SK-N-SH treated with all-trans-retinoic acid at 6 μM for 48 hours (cell line): ENCODE data around the gene HS3ST5.

Source experiments
- ISL1 ChIP-seq: fragments of 250-450 bp; sonication (Bioruptor Pico); IDR thresholded peaks from 2 replicates; pipeline ENCODE4 v2.1.2; 2022; ENCODE audit warnings: mild to moderate bottlenecking, moderate library complexity
- RARB ChIP-seq: fragments of 250-450 bp; sonication (Bioruptor Pico); IDR thresholded peaks from 2 replicates; pipeline ENCODE4 v1.8.0; 2021; ENCODE audit warnings: mild to moderate bottlenecking, moderate library complexity
- TOX ChIP-seq: fragments of 250-450 bp; sonication (Bioruptor Pico); IDR thresholded peaks from 2 replicates; pipeline ENCODE4 v1.8.0; 2021; ENCODE audit warnings: mild to moderate bottlenecking, moderate library complexity, borderline replicate concordance
- ZFP3 ChIP-seq: fragments of 250-450 bp; sonication (Bioruptor Pico); IDR thresholded peaks from 2 replicates; pipeline ENCODE4 v1.5.0; 2020; ENCODE audit warnings: mild to moderate bottlenecking, moderate library complexity
- ZNF70 ChIP-seq: fragments of 450-650 bp; formaldehyde crosslinking; IDR thresholded peaks from 2 replicates; pipeline ENCODE4 v1.5.0; 2020; ENCODE audit warnings: mild to moderate bottlenecking, moderate library complexity
- ZNF8 ChIP-seq: fragments of 450-650 bp; formaldehyde crosslinking; IDR thresholded peaks from 2 replicates; pipeline ENCODE4 v1.5.0; 2020; ENCODE audit warnings: mild to moderate bottlenecking, moderate library complexity
- TF ChIP-seq, protein P1 (sequence below): fragments of 250-450 bp; sonication (Bioruptor Pico); IDR thresholded peaks from 2 replicates; pipeline ENCODE4 v1.5.0; 2020; ENCODE audit warnings: mild to moderate bottlenecking, moderate library complexity
- TF ChIP-seq, protein P2 (sequence below): fragments of 250-450 bp; sonication (Bioruptor Pico); IDR thresholded peaks from 2 replicates; pipeline ENCODE4 v1.5.1; 2020; ENCODE audit warnings: low read depth, mild to moderate bottlenecking, moderate library complexity

DNA sequence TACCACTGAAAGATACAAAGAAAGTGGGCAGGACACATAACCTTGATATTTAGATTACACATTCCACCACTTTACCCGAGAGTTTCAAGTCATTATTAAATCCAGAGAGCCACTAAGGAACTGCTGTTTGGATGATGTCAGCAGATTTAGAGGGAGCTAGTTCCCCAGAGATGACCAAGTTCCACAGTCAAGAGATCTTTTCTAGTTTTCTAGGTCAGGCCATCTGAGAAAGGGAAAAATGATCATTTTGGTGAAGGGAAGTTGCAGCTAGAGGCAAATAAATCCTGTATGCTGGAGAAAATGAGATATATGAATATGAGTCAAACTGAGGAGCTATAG is 147.8 kb downstream of the HS3ST5 start:
- no peak for TF ChIP-seq RARB
- no peak for TF ChIP-seq ZNF70 (CRISPR knock-in tag)
- TF ChIP-seq TOX (CRISPR knock-in tag): no peak
- TF ChIP-seq, protein P1, sequence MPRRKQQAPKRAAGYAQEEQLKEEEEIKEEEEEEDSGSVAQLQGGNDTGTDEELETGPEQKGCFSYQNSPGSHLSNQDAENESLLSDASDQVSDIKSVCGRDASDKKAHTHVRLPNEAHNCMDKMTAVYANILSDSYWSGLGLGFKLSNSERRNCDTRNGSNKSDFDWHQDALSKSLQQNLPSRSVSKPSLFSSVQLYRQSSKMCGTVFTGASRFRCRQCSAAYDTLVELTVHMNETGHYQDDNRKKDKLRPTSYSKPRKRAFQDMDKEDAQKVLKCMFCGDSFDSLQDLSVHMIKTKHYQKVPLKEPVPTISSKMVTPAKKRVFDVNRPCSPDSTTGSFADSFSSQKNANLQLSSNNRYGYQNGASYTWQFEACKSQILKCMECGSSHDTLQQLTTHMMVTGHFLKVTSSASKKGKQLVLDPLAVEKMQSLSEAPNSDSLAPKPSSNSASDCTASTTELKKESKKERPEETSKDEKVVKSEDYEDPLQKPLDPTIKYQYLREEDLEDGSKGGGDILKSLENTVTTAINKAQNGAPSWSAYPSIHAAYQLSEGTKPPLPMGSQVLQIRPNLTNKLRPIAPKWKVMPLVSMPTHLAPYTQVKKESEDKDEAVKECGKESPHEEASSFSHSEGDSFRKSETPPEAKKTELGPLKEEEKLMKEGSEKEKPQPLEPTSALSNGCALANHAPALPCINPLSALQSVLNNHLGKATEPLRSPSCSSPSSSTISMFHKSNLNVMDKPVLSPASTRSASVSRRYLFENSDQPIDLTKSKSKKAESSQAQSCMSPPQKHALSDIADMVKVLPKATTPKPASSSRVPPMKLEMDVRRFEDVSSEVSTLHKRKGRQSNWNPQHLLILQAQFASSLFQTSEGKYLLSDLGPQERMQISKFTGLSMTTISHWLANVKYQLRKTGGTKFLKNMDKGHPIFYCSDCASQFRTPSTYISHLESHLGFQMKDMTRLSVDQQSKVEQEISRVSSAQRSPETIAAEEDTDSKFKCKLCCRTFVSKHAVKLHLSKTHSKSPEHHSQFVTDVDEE: no peak
- no peak for TF ChIP-seq ZFP3 (CRISPR knock-in tag)
- TF ChIP-seq ISL1 (CRISPR knock-in tag): no peak
- TF ChIP-seq, protein P2, sequence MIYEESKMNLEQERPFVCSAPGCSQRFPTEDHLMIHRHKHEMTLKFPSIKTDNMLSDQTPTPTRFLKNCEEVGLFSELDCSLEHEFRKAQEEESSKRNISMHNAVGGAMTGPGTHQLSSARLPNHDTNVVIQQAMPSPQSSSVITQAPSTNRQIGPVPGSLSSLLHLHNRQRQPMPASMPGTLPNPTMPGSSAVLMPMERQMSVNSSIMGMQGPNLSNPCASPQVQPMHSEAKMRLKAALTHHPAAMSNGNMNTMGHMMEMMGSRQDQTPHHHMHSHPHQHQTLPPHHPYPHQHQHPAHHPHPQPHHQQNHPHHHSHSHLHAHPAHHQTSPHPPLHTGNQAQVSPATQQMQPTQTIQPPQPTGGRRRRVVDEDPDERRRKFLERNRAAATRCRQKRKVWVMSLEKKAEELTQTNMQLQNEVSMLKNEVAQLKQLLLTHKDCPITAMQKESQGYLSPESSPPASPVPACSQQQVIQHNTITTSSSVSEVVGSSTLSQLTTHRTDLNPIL (CRISPR knock-in tag): no peak
- no peak for TF ChIP-seq ZNF8 (CRISPR knock-in tag)
